ENCODE data around the gene ZC3H4.

DNA sequence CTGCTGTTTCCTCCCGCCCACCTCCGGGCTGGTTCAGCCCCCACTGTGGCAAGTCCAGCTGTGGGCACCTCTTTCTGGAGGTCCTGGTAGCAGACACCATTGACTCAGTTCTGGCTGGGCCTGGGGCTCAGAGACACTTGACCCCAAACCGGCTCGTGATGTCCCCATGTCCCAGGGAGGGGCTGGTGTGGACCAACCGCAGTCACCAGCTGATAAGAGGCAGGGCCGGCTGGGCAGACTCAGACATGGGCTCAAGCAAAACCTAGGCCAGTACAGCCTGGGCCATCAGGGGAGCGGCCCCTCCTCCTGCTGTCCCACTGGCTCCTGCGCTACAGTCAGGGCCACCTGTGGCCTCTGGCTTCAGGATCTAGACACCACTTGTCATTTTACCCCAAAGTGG lies 45.3 kb downstream of the ZC3H4 start:
- TF ChIP-seq, protein P1, sequence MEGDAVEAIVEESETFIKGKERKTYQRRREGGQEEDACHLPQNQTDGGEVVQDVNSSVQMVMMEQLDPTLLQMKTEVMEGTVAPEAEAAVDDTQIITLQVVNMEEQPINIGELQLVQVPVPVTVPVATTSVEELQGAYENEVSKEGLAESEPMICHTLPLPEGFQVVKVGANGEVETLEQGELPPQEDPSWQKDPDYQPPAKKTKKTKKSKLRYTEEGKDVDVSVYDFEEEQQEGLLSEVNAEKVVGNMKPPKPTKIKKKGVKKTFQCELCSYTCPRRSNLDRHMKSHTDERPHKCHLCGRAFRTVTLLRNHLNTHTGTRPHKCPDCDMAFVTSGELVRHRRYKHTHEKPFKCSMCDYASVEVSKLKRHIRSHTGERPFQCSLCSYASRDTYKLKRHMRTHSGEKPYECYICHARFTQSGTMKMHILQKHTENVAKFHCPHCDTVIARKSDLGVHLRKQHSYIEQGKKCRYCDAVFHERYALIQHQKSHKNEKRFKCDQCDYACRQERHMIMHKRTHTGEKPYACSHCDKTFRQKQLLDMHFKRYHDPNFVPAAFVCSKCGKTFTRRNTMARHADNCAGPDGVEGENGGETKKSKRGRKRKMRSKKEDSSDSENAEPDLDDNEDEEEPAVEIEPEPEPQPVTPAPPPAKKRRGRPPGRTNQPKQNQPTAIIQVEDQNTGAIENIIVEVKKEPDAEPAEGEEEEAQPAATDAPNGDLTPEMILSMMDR (IDR thresholded peaks at IDR 0.05): no peak
- TF ChIP-seq POLR2A (IDR thresholded peaks at IDR 0.05): no peak

All from adrenal gland (tissue), 5 donors.